Naive B cell (primary cell): Measurements from ENCODE around the gene PRRT1. TPM values are rescaled to one million over a fixed set of nuclear protein-coding genes. Genes with fewer than 3 reads are reported as not detected.
"Not testable (repeated sequence)": the region's sequence is repeated elsewhere in the genome, so short reads cannot be mapped to it uniquely, and the experiment has no call there.

Source experiments
- ATAC-seq, 2 donors: fragments of 150-1000 bp; cut with Tn5 transposase; 2 replicates each; pipeline ENCODE4 v1.10.0; 2021; ENCODE audit warnings: low read depth in 2 of 2, mild to moderate bottlenecking in 2 of 2, moderate library complexity in 2 of 2
- DNase-seq: peaks from one replicate; pipeline ENCODE4 v3.0.0; 2022
- H3K27ac Mint-ChIP-seq, 6 donors: one replicate each; pipeline ENCODE4 v1.8.0; 2020 to 2022; ENCODE audit warnings: mild to moderate bottlenecking in 6 of 6, mixed read lengths in 6 of 6, moderate library complexity in 5 of 6, inconsistent platforms in 2 of 6
- H3K27me3 Mint-ChIP-seq, 3 donors: one replicate each; pipeline ENCODE4 v1.8.0; 2021 to 2022; ENCODE audit warnings: mixed read lengths in 3 of 3, mild to moderate bottlenecking in 1 of 3
- H3K36me3 Mint-ChIP-seq, 2 donors: one replicate each; pipeline ENCODE4 v1.8.0; 2020 to 2022; ENCODE audit warnings: mixed read lengths in 2 of 2, inconsistent platforms in 1 of 2, mild to moderate bottlenecking in 1 of 2
- H3K4me1 Mint-ChIP-seq, 3 donors: one replicate each; pipeline ENCODE4 v1.8.0; 2020 to 2022; ENCODE audit warnings: mixed read lengths in 3 of 3, inconsistent platforms in 1 of 3, mild to moderate bottlenecking in 1 of 3, moderate library complexity in 1 of 3
- H3K4me3 Mint-ChIP-seq, 8 donors: one replicate each; pipeline ENCODE4 v1.8.0; 2020 to 2022; ENCODE audit warnings: mild to moderate bottlenecking in 8 of 8, mixed read lengths in 8 of 8, moderate library complexity in 8 of 8, inconsistent platforms in 2 of 8
- H3K9me3 Mint-ChIP-seq, 7 donors: one replicate each; pipeline ENCODE4 v1.8.0; 2020 to 2022; ENCODE audit warnings: mixed read lengths in 7 of 7, mild to moderate bottlenecking in 5 of 7, inconsistent platforms in 2 of 7, moderate library complexity in 1 of 7
- polyA plus RNA-seq, 6 donors: library from polyadenylated mRNA; unstranded; fragments of 300-500 nt; fragmentation: Illumina TruSeq; gene quantifications; one replicate each; pipeline ENCODE4 v1.2.3, GENCODE V29; 2021; ENCODE audit warnings: low read depth in 6 of 6

The PRRT1 gene
- polyA plus RNA-seq, 6 donors from 2014 or later: not detected

DNA sequence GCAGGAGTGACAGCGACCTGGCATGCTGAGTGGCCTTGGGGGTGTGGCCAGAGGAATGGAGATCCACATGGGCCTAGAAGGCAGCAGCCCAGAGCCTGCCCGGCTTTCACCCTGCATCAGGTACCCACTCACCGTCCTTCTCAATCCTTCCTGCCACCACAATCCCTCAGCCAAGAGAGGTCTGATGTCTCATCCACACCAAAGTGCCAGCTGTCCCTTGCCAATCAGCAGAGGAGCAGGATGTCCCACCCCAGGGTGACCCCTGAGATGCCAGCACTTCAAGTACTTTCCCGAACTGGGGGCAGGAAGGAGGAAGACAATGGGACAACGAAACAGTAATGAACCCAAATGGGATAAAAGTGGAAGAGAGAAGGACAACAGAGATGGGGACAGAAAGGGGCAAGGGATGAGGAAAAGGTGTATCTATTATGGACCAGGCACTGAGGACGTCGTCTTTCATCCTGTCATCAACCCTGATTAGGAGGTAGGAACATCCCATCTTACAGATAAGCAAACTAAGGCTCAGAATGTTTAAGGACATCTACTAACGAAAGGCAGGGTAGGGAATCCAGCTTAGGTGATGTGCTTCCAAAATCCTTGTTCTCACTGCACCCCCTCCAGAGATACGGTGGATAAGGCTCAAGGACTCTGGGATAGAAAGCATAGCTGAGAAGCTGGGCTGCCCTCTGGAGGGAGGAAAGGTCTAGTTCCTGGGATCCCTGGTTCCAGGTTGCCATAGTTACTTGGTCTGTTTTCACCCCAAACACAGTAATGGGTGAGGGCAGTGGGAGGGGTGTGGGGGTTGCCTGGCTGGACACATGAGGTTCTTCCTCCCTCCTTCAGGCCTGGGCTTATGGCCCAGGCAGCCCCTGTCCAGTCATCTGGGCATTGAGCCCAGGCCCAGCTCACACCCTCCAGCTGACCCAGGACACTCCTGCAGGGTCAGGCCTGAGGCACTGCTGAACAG lies 38.1 kb downstream of the PRRT1 start:
- ATAC-seq (no peak), DNase-seq (no peak)
- Mint-ChIP-seq H3K4me3 (no peak overlapping the region), H3K36me3 (peaks cover 0 to 21% of the 10 kb centered on the region in 2 donors), H3K27ac (peak overlapping the region in 4 of 6 donors; percentile 66 to 86 (median 72)), H3K4me1 (peaks cover 20 to 44% (median 39%) of the 10 kb centered on the region in 3 donors), H3K27me3 (peaks cover 0 to 5% (median 5%) of the 10 kb centered on the region in 3 donors), H3K9me3 (no peaks in the 10 kb centered on the region)

DNA sequence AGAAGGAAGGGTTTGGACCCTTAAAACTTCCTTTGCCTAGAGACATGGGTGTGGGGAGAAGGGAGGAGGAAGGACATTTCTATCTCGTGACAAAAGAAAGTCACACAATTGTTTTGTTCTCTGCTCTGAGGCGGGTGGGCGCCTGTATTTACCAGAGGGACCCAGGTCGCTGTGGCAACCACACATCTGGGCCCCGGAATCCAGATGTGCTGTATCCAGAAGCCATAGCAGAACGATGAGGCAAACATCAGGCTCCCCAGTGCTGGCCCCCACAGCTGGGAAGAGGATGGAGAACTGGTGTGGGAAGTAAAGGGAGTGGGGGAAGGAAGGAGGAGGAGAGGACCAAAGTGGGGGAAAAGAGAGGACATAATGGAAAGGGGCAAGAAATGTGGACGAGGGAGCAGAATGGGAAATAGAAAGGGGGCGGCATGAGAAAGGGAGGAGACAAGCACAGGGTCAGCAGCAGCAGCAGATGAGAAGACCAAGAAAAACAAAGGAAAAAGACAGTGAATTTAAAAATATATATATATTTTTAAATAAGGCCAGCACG lies 39.2 kb downstream of the PRRT1 start:
- Mint-ChIP-seq H3K9me3 (no peaks in the 10 kb centered on the region), H3K36me3 (peaks cover 0 to 21% of the 10 kb centered on the region in 2 donors), H3K4me3 (no peak overlapping the region), H3K4me1 (peaks cover 27 to 51% (median 50%) of the 10 kb centered on the region in 3 donors), H3K27ac (peak overlapping the region in 4 of 6 donors; percentile 44 to 90 (median 76)), H3K27me3 (peaks cover under 1 to 17% (median 16%) of the 10 kb centered on the region in 3 donors)
- DNase-seq (no peak), ATAC-seq (no peak)

- DNase-seq (no peak), ATAC-seq (no peak)
- Mint-ChIP-seq H3K9me3 (no peaks in the 10 kb centered on the region), H3K4me1 (peaks cover 28 to 52% (median 52%) of the 10 kb centered on the region in 3 donors), H3K27me3 (peaks cover 8 to 27% (median 26%) of the 10 kb centered on the region in 3 donors), H3K27ac (peak overlapping the region in 4 of 6 donors; percentile 46 to 87 (median 58)), H3K4me3 (no peak overlapping the region), H3K36me3 (peaks cover 0 to 20% of the 10 kb centered on the region in 2 donors)
These were observed 40.2 kb downstream of the PRRT1 start for GRCh38 chr6:32111424-32112066.

DNA sequence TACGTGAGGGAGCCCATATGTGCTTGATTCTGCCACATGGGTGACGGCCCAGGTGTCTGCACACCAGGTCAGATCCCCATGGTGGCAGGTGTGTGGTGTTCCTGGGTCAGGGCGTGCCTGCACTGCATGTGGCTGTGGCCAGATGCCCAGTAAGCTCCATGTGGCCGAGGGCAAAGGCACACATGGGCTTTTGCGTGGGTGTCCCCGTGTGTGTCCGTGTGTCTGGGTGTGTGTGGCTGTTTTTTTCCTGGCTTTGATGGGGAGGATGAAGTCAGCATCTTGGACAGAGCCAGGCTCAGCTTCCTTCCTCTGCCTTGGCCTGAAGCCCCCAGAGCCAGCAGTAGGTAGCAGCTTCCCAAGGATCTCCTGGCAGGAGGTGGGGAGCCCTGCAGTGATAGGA lies 41.1 kb downstream of the PRRT1 start:
- Mint-ChIP-seq H3K4me1 (peaks cover 28 to 55% (median 46%) of the 10 kb centered on the region in 3 donors), H3K4me3 (no peak overlapping the region), H3K27ac (no peak overlapping the region), H3K36me3 (peaks cover 0 to 17% of the 10 kb centered on the region in 2 donors), H3K27me3 (peaks cover 15 to 36% (median 35%) of the 10 kb centered on the region in 3 donors), H3K9me3 (no peaks in the 10 kb centered on the region)
- no peak for ATAC-seq
- DNase-seq: no peak

- peak overlapping the region in 1 of 6 donors; percentile 77 for H3K27ac Mint-ChIP-seq
- H3K9me3 Mint-ChIP-seq: no peaks in the 10 kb centered on the region
- H3K4me1 Mint-ChIP-seq: peaks cover 28 to 50% (median 42%) of the 10 kb centered on the region in 3 donors
- no peak overlapping the region for H3K4me3 Mint-ChIP-seq
- ATAC-seq (no peak), DNase-seq (no peak)
- peaks cover 0 to 11% of the 10 kb centered on the region in 2 donors for H3K36me3 Mint-ChIP-seq
- H3K27me3 Mint-ChIP-seq: peaks cover 22 to 44% (median 44%) of the 10 kb centered on the region in 3 donors
These were observed 42.0 kb downstream of the PRRT1 start for GRCh38 chr6:32109765-32110160.

- no peak for DNase-seq
These were observed 42.5 kb downstream of the PRRT1 start, which contains the start of gene TNXB for GRCh38 chr6:32109114-32109764. TSS of gene TNXB (minus strand) at chr6:32109338. CDS start at chr6:32098198, 11,140 bp downstream.

DNA sequence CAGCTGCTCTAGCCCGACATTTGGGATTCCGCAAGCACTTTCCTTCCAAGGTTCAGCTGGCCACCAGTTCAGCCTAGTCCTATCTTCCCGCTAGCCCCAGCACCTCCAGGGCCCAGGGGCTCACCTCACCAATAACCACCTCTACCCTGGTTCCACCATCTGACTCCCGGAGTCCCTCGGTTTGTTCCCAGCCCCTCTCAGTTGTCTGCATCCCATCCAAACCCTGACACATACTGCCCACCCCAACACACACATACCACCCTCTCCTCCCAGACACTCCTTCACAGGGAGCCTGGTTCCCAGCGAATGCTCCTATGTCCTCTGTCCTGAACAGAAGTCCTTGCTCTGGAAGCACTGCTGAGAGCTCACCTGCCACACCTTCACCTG lies 43.0 kb downstream of the PRRT1 start:
- H3K27ac Mint-ChIP-seq: peak overlapping the region in 2 of 6 donors; percentile 7 to 53
- no peak overlapping the region for H3K4me3 Mint-ChIP-seq
- DNase-seq (no peak), ATAC-seq (no peak)
- peaks cover 0 to 8% of the 10 kb centered on the region in 2 donors for H3K36me3 Mint-ChIP-seq
- peaks cover 0 to 3% (median 0%) of the 10 kb centered on the region in 7 donors for H3K9me3 Mint-ChIP-seq
- peaks cover 22 to 54% (median 53%) of the 10 kb centered on the region in 3 donors for H3K27me3 Mint-ChIP-seq
- peaks cover 28 to 48% (median 42%) of the 10 kb centered on the region in 3 donors for H3K4me1 Mint-ChIP-seq

More at GRCh38 chr6:32109114-32109764, 42.5 kb downstream of the PRRT1 start, which contains the start of gene TNXB:
- peak within 1 kb of the TSS in 1 of 8 donors; percentile 40 for H3K4me3 Mint-ChIP-seq
- H3K36me3 Mint-ChIP-seq: peaks cover 0 to 8% of the 10 kb centered on the region in 2 donors
- ATAC-seq: peak in 1 of 2 donors; percentile 33
- H3K4me1 Mint-ChIP-seq: peaks cover 28 to 48% (median 42%) of the 10 kb centered on the region in 3 donors
- H3K27ac Mint-ChIP-seq: peak within 1 kb of the TSS in 4 of 6 donors; percentile 7 to 86 (median 65)
- H3K9me3 Mint-ChIP-seq: peaks cover 0 to under 1% (median 0%) of the 10 kb centered on the region in 7 donors
- H3K27me3 Mint-ChIP-seq: peaks cover 22 to 50% (median 49%) of the 10 kb centered on the region in 3 donors

DNA sequence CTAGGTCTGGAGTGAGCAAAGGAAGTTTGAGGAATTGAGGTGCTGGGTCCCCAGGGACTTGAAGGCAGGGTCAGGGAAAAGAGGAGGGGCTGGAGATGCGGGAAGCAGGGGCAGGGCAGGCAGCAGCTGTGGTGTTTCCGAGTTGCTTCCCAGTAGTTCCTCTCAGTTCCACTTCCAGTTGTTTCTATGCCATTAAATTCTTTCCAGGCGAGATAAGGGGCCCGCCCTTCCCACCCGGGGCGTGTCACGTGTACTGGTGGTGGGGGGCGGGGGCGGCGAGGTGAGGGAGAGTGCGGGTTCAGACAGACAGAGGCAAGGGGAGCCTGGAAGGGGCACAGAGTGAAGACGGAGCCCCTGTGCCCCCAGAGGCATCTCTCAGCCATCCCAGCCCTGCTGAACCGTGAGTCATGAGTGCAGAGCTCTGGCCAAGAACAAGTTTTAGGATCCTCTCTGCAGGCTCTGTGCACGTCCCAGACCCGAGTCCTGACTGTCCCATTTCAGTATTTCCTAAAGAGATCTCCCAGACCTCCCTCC lies 43.6 kb downstream of the PRRT1 start:
- Mint-ChIP-seq H3K36me3 (peaks cover 0 to 8% of the 10 kb centered on the region in 2 donors), H3K27ac (no peak overlapping the region), H3K9me3 (peaks cover 0 to 4% (median 1%) of the 10 kb centered on the region in 7 donors), H3K27me3 (peaks cover 22 to 60% (median 58%) of the 10 kb centered on the region in 3 donors), H3K4me1 (peaks cover 27 to 42% (median 42%) of the 10 kb centered on the region in 3 donors), H3K4me3 (no peak overlapping the region)
- ATAC-seq: no peak
- no peak for DNase-seq

DNA sequence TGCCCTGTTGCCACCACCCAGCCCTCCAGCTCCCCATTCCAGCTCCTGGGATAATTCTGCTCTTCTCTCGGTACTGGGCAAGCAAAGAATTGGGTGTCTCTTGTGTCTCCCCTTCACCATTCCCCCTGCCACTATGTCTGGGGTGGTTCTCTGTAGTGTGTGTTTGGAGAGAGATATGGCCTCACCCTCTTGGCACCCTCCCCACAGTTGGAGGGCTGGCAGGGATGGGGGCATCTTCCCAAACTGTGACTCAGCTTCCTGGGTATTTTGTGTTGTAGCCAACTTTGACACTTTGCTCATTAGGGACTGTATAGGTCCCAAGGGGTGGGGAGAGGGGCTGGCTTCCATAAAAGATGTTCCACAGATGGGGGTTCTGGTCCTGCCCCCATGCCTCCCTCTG lies 44.3 kb downstream of the PRRT1 start:
- peak overlapping the region in 1 of 6 donors; percentile 32 for H3K27ac Mint-ChIP-seq
- DNase-seq (no peak), ATAC-seq (no peak)
- peaks cover 0 to 8% of the 10 kb centered on the region in 2 donors for H3K36me3 Mint-ChIP-seq
- H3K4me1 Mint-ChIP-seq: peaks cover 25 to 39% (median 35%) of the 10 kb centered on the region in 3 donors
- H3K4me3 Mint-ChIP-seq: peak overlapping the region in 1 of 8 donors; percentile 10
- peaks cover 27 to 62% (median 58%) of the 10 kb centered on the region in 3 donors for H3K27me3 Mint-ChIP-seq
- H3K9me3 Mint-ChIP-seq: peaks cover 0 to 4% (median 1%) of the 10 kb centered on the region in 7 donors

GRCh38 chr6:32105433-32105832 lies 46.3 kb downstream of the PRRT1 start:
- Mint-ChIP-seq H3K27ac (no peak overlapping the region), H3K9me3 (peaks cover 0 to 8% (median 1%) of the 10 kb centered on the region in 7 donors), H3K4me3 (no peak overlapping the region), H3K36me3 (peaks cover 0 to 8% of the 10 kb centered on the region in 2 donors), H3K27me3 (peaks cover 34 to 64% (median 61%) of the 10 kb centered on the region in 3 donors), H3K4me1 (peaks cover 21 to 30% (median 29%) of the 10 kb centered on the region in 3 donors)
- DNase-seq (no peak), ATAC-seq (no peak)

GRCh38 chr6:32102255-32102654 lies 49.5 kb downstream of the PRRT1 start:
- H3K4me3 Mint-ChIP-seq: no peak overlapping the region
- peaks cover 40 to 77% (median 72%) of the 10 kb centered on the region in 3 donors for H3K27me3 Mint-ChIP-seq
- peaks cover 0 to 8% (median 1%) of the 10 kb centered on the region in 7 donors for H3K9me3 Mint-ChIP-seq
- ATAC-seq (no peak), DNase-seq (no peak)
- peaks cover 0 to 16% of the 10 kb centered on the region in 2 donors for H3K36me3 Mint-ChIP-seq
- peaks cover 0 to 8% (median 0%) of the 10 kb centered on the region in 3 donors for H3K4me1 Mint-ChIP-seq
- H3K27ac Mint-ChIP-seq: no peak overlapping the region

DNA sequence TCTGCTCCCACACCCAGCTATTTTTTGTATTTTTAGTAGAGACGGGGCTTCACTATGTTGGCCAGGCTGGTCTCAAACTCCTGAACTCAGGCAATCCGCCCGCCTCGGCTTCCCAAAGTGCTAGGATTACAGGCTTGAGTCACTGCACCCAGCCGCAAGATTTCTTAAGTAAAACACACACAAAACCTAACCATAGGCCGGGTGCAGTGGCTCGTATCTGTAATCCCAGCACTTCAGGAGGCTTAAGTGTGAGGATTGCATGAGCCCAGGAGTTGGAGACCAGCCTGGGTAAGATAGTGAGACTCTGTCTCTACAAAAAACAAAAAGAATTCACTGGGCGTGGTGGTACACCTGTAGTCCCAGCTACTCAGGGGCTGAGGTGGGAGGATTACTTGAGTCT lies 51.5 kb downstream of the PRRT1 start:
- H3K4me1 Mint-ChIP-seq, H3K36me3 Mint-ChIP-seq, ATAC-seq, H3K9me3 Mint-ChIP-seq, DNase-seq, H3K4me3 Mint-ChIP-seq: not testable (repeated sequence)
- Mint-ChIP-seq H3K27ac (peak overlapping the region in 1 of 6 donors; percentile 22), H3K27me3 (peaks cover 26 to 72% (median 70%) of the 10 kb centered on the region in 3 donors)
